Lower leg skin (tissue), 3 donors: ENCODE measurements around the gene KHK.

Source experiments
- CTCF ChIP-seq, 3 donors: fragments of 450-650 bp; IDR thresholded peaks; one replicate each; pipeline ENCODE4 v1.5.1; 2016; ENCODE audit warnings: antibody characterized with exemption in 3 of 3, mild to moderate bottlenecking in 3 of 3, moderate library complexity in 2 of 3
- POLR2A ChIP-seq, 2 donors: fragments of 450-650 bp; IDR thresholded peaks; one replicate each; pipeline ENCODE4 v1.6.1; 2016 to 2017; ENCODE audit warnings: antibody characterized with exemption in 2 of 2, mild to moderate bottlenecking in 1 of 2, moderate library complexity in 1 of 2

GRCh38 chr2:27085673-27086089 is 891 bp upstream of the KHK start:
- TF ChIP-seq CTCF (IDR thresholded peaks at IDR 0.05) (no peak), POLR2A (IDR thresholded peaks at IDR 0.05) (no peak)
